Measurements from ENCODE around the gene AGFG2.

Gene AGFG2

GRCh38 chr7:100600730-100601038 lies 61.7 kb downstream of the AGFG2 start:
- no peaks in the 10 kb centered on the region for H3K36me3 ChIP-seq
- H3K9me3 ChIP-seq: no peaks in the 10 kb centered on the region
- H3K4me1 ChIP-seq (ENCODE audit: control insufficient read depth in 1 of 2, insufficient read depth in 1 of 2, low read depth in 1 of 2, low read length in 1 of 2): peaks cover 20 to 24% of the 10 kb centered on the region in 2 experiments
- peaks cover 49% of the 10 kb centered on the region for H3K27me3 ChIP-seq
- no peak overlapping the region for H3K27ac ChIP-seq
- no peak overlapping the region for H3K4me3 ChIP-seq (ENCODE audit: low read depth in 1 of 2, low read length in 1 of 2)
- TF ChIP-seq CTCF (IDR thresholded peaks at IDR 0.05): no peak

GRCh38 chr7:100602889-100603725 lies 64.1 kb downstream of the AGFG2 start:
- peak overlapping the region; percentile 81 to 98 for H3K4me3 ChIP-seq (ENCODE audit: low read depth in 1 of 2, low read length in 1 of 2)

GRCh38 chr7:100603726-100604027 lies 64.7 kb downstream of the AGFG2 start:
- Histone ChIP-seq H3K27ac (peak overlapping the region; percentile 57), H3K9me3 (no peaks in the 10 kb centered on the region), H3K36me3 (no peaks in the 10 kb centered on the region), H3K4me1 (ENCODE audit: control insufficient read depth in 1 of 2, insufficient read depth in 1 of 2, low read depth in 1 of 2, low read length in 1 of 2) (peaks cover 22 to 25% of the 10 kb centered on the region in 2 experiments), H3K27me3 (peaks cover 79% of the 10 kb centered on the region), H3K4me3 (ENCODE audit: low read depth in 1 of 2, low read length in 1 of 2) (peak overlapping the region; percentile 81 to 98)
- no peak for TF ChIP-seq CTCF (IDR thresholded peaks at IDR 0.05)

More at GRCh38 chr7:100602889-100603725, 64.1 kb downstream of the AGFG2 start:
- H3K9me3 ChIP-seq: no peaks in the 10 kb centered on the region
- no peak overlapping the region for H3K27ac ChIP-seq
- peaks cover 22 to 25% of the 10 kb centered on the region in 2 experiments for H3K4me1 ChIP-seq (ENCODE audit: control insufficient read depth in 1 of 2, insufficient read depth in 1 of 2, low read depth in 1 of 2, low read length in 1 of 2)
- TF ChIP-seq CTCF (IDR thresholded peaks at IDR 0.05): no peak
- H3K27me3 ChIP-seq: peaks cover 74% of the 10 kb centered on the region
- no peaks in the 10 kb centered on the region for H3K36me3 ChIP-seq

GRCh38 chr7:100604028-100604975 lies 65.3 kb downstream of the AGFG2 start:
- Histone ChIP-seq H3K4me3 (ENCODE audit: low read depth in 1 of 2, low read length in 1 of 2) (peak overlapping the region; percentile 81 to 98), H3K36me3 (no peaks in the 10 kb centered on the region), H3K4me1 (ENCODE audit: control insufficient read depth in 1 of 2, insufficient read depth in 1 of 2, low read depth in 1 of 2, low read length in 1 of 2) (peaks cover 22 to 25% of the 10 kb centered on the region in 2 experiments), H3K9me3 (no peaks in the 10 kb centered on the region), H3K27me3 (peaks cover 81% of the 10 kb centered on the region), H3K27ac (peak overlapping the region; percentile 57)
- TF ChIP-seq CTCF (IDR thresholded peaks at IDR 0.05): peak; percentile 63

- Histone ChIP-seq H3K27ac (peak overlapping the region; percentile 57), H3K36me3 (no peaks in the 10 kb centered on the region), H3K27me3 (peaks cover 81% of the 10 kb centered on the region), H3K4me1 (ENCODE audit: control insufficient read depth in 1 of 2, insufficient read depth in 1 of 2, low read depth in 1 of 2, low read length in 1 of 2) (peaks cover 22 to 25% of the 10 kb centered on the region in 2 experiments), H3K9me3 (no peaks in the 10 kb centered on the region), H3K4me3 (ENCODE audit: low read depth in 1 of 2, low read length in 1 of 2) (peak overlapping the region; percentile 81 to 98)
- no peak for TF ChIP-seq CTCF (IDR thresholded peaks at IDR 0.05)
Measured at GRCh38 chr7:100604976-100605911, 66.2 kb downstream of the AGFG2 start.
